Gastroesophageal sphincter (tissue), 3 donors: ENCODE results near the gene ECPAS.

ENCODE experiments used
- POLR2A ChIP-seq, 2 donors: fragments of 450-650 bp; IDR thresholded peaks; one replicate each; pipeline ENCODE4 v1.6.1; 2017; ENCODE audit warnings: antibody characterized with exemption in 2 of 2, mild to moderate bottlenecking in 2 of 2, moderate library complexity in 1 of 2
- TF ChIP-seq, protein P1 (sequence below), 4 experiments: fragments of 200-600 bp in 2 of 4; fragments of 450-650 bp in 2 of 4; sonication (generic) in 1 of 4; IDR thresholded peaks; one replicate each; pipeline ENCODE4 v1.5.1; 2017 to 2019; ENCODE audit warnings: antibody characterized with exemption in 4 of 4, mild to moderate bottlenecking in 2 of 4, moderate library complexity in 2 of 4

DNA sequence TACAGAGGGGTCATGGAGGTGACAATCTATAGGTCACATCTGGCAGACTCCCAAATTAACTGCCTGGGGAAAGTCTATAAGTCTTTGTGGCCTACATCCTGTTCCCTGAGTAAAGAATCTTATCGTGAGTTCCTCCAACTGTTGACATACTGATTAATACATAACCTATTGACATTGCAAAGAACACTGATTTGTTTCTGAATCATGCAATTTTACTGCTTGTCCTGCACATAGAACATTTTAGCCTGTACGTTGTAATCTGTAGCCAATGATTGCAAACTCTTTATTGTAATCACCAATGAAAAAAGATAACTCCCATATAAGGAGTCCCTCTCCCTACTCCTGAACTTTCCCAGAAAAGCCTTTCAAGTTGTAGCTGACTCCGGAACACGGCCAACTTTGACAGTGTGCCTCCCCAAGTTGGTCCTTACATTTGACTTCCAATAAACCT is 135.3 kb downstream of the ECPAS start:
- TF ChIP-seq, protein P1, sequence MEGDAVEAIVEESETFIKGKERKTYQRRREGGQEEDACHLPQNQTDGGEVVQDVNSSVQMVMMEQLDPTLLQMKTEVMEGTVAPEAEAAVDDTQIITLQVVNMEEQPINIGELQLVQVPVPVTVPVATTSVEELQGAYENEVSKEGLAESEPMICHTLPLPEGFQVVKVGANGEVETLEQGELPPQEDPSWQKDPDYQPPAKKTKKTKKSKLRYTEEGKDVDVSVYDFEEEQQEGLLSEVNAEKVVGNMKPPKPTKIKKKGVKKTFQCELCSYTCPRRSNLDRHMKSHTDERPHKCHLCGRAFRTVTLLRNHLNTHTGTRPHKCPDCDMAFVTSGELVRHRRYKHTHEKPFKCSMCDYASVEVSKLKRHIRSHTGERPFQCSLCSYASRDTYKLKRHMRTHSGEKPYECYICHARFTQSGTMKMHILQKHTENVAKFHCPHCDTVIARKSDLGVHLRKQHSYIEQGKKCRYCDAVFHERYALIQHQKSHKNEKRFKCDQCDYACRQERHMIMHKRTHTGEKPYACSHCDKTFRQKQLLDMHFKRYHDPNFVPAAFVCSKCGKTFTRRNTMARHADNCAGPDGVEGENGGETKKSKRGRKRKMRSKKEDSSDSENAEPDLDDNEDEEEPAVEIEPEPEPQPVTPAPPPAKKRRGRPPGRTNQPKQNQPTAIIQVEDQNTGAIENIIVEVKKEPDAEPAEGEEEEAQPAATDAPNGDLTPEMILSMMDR (IDR thresholded peaks at IDR 0.05): no peak
- TF ChIP-seq POLR2A (IDR thresholded peaks at IDR 0.05): no peak
